Cardiac muscle cell (in vitro differentiated cells and primary cell): ENCODE measurements around the gene CMIP. TPM values are rescaled to one million over a fixed set of nuclear protein-coding genes. Genes with fewer than 3 reads are reported as not detected.

Experiments used
- DNase-seq, 2 donors: peaks; one replicate each; pipeline versions ENCODE4 v3.0.0 to v3.0.0-alpha.2; 2010 to 2017; ENCODE audit warnings: low read depth in 1 of 2, low spot score in 1 of 2
- H3K27ac ChIP-seq: fragments of 200-600 bp; sonication (generic); 2 replicates; pipeline ENCODE4 v1.5.1; 2016
- H3K27me3 ChIP-seq: fragments of 200-600 bp; sonication (generic); 2 replicates; pipeline ENCODE4 v1.6.0; 2016; ENCODE audit warnings: control low read depth
- H3K36me3 ChIP-seq: fragments of 200-600 bp; sonication (generic); 2 replicates; pipeline ENCODE4 v1.5.1; 2016; ENCODE audit warnings: control low read depth
- H3K4me1 ChIP-seq: fragments of 200-600 bp; sonication (generic); 2 replicates; pipeline ENCODE4 v1.8.1; 2017; ENCODE audit warnings: low read depth, mild to moderate bottlenecking, mixed run types
- H3K4me3 ChIP-seq: fragments of 200-600 bp; sonication (generic); 2 replicates; pipeline ENCODE4 v1.5.1; 2016; ENCODE audit warnings: mild to moderate bottlenecking
- H3K9me3 ChIP-seq: fragments of 200-600 bp; sonication (generic); 2 replicates; pipeline ENCODE4 v1.5.1; 2017; ENCODE audit warnings: low read depth, mild to moderate bottlenecking, control low read depth
- polyA plus RNA-seq: library from polyadenylated mRNA; unstranded; fragments of >200 nt; fragmentation: Nextera tagmentation; extraction: Ambion mirVana; gene quantifications from 2 replicates; pipeline ENCODE4 v1.2.1, GENCODE V29; 2016
- total RNA-seq: library from RNA; depleted of rRNA; stranded (reverse); fragments of >200 nt; gene quantifications from 2 replicates; pipeline ENCODE4 v1.2.3, GENCODE V29; 2016
- TF ChIP-seq, protein P1 (sequence below): IDR thresholded peaks from 2 replicates; pipeline ENCODE4 v1.5.1; 2012; ENCODE audit warnings: low read depth, mild to moderate bottlenecking, low read length

Gene CMIP
- total and polyA plus RNA-seq, 2 experiments from 2014 or later, result 1.8 to 22.2 TPM

DNA sequence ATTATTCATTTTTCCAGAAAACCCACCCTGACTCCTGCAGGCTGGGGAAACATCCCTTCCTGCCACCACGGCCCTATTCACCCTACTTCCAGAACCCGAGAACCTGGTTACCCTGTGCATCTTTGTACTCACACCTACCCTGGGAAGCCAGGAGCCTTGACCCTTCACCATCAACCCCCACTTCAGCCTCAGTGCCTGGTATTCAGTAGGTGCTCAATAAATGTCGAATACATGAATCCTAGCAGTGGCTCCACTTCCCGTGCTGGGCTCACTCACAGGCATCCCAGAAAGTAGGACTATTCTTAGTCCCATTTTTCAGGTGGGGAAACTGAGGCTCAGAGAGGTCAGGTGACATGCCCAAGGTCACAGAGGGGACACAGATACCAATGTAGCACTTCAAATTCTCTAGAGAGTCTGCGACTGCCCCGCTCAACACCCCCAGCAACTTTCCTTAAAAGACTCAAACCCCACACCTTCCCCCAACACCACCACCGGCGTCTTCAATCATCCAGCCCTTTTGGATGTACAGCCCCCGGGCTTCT lies 36.1 kb upstream of the CMIP start:
- Histone ChIP-seq H3K36me3 (no peaks in the 10 kb centered on the region), H3K27me3 (peaks cover 5% of the 10 kb centered on the region), H3K27ac (no peak overlapping the region), H3K4me1 (no peaks in the 10 kb centered on the region), H3K4me3 (no peak overlapping the region), H3K9me3 (no peaks in the 10 kb centered on the region)
- TF ChIP-seq, protein P1, sequence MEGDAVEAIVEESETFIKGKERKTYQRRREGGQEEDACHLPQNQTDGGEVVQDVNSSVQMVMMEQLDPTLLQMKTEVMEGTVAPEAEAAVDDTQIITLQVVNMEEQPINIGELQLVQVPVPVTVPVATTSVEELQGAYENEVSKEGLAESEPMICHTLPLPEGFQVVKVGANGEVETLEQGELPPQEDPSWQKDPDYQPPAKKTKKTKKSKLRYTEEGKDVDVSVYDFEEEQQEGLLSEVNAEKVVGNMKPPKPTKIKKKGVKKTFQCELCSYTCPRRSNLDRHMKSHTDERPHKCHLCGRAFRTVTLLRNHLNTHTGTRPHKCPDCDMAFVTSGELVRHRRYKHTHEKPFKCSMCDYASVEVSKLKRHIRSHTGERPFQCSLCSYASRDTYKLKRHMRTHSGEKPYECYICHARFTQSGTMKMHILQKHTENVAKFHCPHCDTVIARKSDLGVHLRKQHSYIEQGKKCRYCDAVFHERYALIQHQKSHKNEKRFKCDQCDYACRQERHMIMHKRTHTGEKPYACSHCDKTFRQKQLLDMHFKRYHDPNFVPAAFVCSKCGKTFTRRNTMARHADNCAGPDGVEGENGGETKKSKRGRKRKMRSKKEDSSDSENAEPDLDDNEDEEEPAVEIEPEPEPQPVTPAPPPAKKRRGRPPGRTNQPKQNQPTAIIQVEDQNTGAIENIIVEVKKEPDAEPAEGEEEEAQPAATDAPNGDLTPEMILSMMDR, result no peak
- no peak for DNase-seq

DNA sequence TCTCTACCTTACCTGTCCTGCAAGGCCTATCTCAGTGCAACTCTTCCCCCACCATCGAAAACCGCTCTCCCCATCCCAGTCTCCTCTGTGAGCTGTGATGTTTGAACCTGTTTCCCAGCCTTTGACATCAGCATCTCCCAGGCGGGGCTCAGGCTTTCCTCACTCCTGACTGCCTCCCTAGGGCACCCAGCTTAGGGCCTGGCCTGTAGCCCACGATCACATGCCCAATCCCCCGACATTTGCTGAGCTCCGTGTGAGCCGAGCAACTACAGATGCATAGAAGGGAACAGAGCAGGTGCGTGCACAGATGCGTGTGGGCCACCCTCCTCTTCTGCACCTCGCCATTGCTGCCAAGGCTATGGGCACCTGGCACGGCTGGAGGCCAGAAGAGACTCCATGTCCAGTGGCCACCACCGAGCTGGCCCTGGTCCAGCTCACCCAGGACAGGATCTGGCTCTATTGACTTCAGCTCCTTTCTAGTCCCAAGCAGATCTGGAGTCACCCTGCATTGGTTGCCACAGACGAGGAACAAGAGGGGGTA lies 35.5 kb upstream of the CMIP start:
- Histone ChIP-seq H3K27ac (no peak overlapping the region), H3K4me3 (no peak overlapping the region), H3K4me1 (no peaks in the 10 kb centered on the region), H3K36me3 (no peaks in the 10 kb centered on the region), H3K9me3 (no peaks in the 10 kb centered on the region), H3K27me3 (peaks cover 3% of the 10 kb centered on the region)
- TF ChIP-seq, protein P1, result no peak
- no peak for DNase-seq

- peaks cover 3% of the 10 kb centered on the region for H3K27me3 ChIP-seq
- H3K27ac ChIP-seq, result no peak overlapping the region
- no peaks in the 10 kb centered on the region for H3K9me3 ChIP-seq
- H3K36me3 ChIP-seq, result no peaks in the 10 kb centered on the region
- no peaks in the 10 kb centered on the region for H3K4me1 ChIP-seq
- no peak overlapping the region for H3K4me3 ChIP-seq
- TF ChIP-seq, protein P1, result no peak
- no peak for DNase-seq
These were observed 33.8 kb upstream of the CMIP start for GRCh38 chr16:81410643-81411293.

DNA sequence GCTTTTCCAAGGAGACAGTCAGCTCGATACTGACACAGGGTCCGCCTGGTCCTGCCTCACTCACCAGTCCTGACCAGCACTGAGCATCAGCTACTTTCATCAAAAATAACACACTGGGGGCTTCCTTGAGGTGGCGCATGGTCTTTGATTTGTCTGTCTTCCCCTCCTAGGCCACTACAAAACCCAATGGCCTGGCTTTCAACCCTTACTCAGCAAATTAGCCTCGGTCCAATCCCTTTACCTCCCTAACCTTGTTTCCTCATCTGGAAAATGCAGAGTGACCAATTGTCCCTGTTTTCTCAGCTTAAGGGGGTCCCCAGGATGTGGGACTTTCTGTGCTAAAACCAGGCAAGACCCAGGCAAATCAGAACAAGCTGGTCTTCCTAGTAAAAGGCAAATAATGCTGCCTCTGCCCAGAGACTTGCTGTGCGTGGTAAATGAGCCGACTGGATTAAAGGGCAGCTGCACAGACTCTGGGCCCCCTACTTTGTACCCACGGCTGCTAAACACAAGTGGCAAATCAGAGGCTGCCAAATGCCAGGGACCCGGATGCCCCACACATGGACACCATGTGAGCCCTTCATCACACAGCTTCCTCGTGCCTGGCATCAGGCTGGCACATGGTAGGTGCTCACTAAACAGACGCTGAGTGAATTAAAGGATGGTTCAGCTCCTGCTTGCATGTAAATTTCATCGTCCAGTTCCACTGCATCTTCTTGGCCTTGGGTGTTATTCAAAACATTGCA lies 31.2 kb upstream of the CMIP start:
- H3K27ac ChIP-seq, result no peak overlapping the region
- H3K4me1 ChIP-seq, result no peaks in the 10 kb centered on the region
- H3K36me3 ChIP-seq, result no peaks in the 10 kb centered on the region
- no peaks in the 10 kb centered on the region for H3K9me3 ChIP-seq
- no peak overlapping the region for H3K4me3 ChIP-seq
- DNase-seq, result no peak
- peaks cover 3% of the 10 kb centered on the region for H3K27me3 ChIP-seq
- TF ChIP-seq, protein P1, result no peak

DNA sequence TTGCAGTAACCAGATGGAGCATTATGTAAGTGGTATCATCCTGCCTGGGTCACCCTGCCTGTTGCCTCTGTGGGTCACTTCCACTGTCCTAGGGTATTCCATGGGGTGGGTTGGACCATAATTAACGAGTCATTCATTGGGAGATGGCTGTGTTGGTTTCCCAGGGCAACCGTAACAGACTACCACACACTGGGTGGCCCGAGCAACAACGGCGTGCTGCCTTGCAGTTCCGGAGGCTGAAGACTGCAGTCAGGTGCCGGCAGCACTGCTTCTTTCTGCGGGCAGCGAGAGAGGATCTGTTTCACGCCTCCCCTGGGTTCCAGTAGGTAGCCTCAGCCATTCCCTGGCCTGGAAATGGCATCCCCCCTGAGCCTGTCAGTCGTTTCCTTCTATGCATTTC lies 28.9 kb upstream of the CMIP start:
- H3K36me3 ChIP-seq, result no peaks in the 10 kb centered on the region
- no peaks in the 10 kb centered on the region for H3K27me3 ChIP-seq
- H3K4me3 ChIP-seq, result no peak overlapping the region
- no peak for DNase-seq
- TF ChIP-seq, protein P1, result no peak
- no peaks in the 10 kb centered on the region for H3K4me1 ChIP-seq
- no peaks in the 10 kb centered on the region for H3K9me3 ChIP-seq
- no peak overlapping the region for H3K27ac ChIP-seq
